Measurements from ENCODE around the gene ETV3. TPM values are rescaled to one million over a fixed set of nuclear protein-coding genes. Genes with fewer than 3 reads are reported as not detected.
"Not testable (repeated sequence)": the region's sequence is repeated elsewhere in the genome, so short reads cannot be mapped to it uniquely, and the experiment has no call there.

Gene ETV3
- total RNA-seq, 2 experiments from 2014 or later, result 11.1 to 20.4 TPM

DNA sequence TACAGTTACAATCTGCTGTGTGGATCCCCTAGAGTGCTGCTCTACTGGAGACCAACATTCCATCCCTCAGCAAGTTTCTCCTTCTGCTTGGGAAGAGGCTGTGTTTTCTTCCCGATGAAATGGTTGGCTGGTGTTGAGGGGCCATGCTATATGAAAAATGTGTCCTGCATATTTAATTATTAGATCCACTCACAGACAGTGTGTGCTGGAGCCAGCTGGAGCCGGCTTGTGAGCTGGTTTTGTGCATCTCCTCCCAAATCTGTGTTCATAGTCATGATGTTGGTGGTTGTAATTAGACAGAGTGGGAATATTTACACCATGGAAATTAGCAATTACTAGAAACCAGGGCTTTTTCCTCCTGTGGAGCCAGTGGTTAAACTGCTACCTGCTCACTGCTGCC, 34.4 kb upstream of the ETV3 start:
- CTCF ChIA-PET (ENCODE audit: unreplicated experiment); H3K4me3 ChIP-seq (ENCODE audit: low read depth, low read length, poor library complexity, severe bottlenecking); H3K36me3 ChIP-seq (ENCODE audit: insufficient read depth, low read length); H3K27ac ChIP-seq (ENCODE audit: low read depth, low read length, poor library complexity, severe bottlenecking); H4K20me1 ChIP-seq (ENCODE audit: insufficient read depth, low read length); DNase-seq (ENCODE audit: low spot score); H3K79me2 ChIP-seq (ENCODE audit: insufficient read depth, low read depth, low read length); H3K4me2 ChIP-seq (ENCODE audit: low read length); H3K9me2 ChIP-seq (ENCODE audit: insufficient read depth, low read length); H2AFZ ChIP-seq (ENCODE audit: low read length); POLR2A ChIA-PET; BruUV-seq (replicated peaks); H3K9me3 ChIP-seq (ENCODE audit: low read length): not testable (repeated sequence)
- H3K4me1 ChIP-seq (ENCODE audit: insufficient read depth, low read length, poor library complexity, severe bottlenecking), result peaks cover 30% of the 10 kb centered on the region
- intact Hi-C loops (cut with micrococcal nuclease; ENCODE audit: unreplicated experiment), result loop anchor here (10.0 kb wide), 1 partner anchor 322 kb away; no protein-coding TSS in a partner anchor

DNA sequence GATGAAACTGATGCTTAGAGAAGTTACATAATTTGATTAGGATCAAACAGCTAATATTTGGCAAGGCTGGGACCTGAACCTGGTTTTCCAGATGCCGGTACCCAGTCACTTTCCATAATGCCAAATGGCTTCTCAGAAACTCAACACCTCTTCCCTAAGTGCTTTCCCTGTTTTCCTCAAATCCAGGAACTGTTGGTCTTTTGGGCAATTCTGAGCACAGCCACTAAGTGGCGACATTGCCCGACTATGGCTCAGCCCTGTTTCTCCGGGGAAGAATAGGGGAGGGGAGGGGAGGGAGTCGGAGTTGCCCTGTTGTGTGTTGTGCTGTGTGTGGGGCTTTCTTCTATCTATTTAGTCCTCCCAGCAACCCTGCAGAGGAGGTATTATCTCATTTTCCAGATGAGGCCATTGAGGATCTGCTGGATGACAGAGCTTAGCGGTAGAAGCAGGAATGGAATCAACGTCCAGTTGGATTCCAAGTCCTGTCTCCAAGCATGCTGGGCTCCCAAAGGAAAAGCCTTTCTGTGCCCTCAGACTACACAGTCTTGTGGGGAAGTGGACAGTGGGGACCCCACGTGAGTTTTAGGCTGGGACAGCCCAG, 33.8 kb upstream of the ETV3 start:
- H3K9me2 ChIP-seq (ENCODE audit: insufficient read depth, low read length); H4K20me1 ChIP-seq (ENCODE audit: insufficient read depth, low read length); H3K4me3 ChIP-seq (ENCODE audit: low read depth, low read length, poor library complexity, severe bottlenecking); BruUV-seq (replicated peaks); H3K9me3 ChIP-seq (ENCODE audit: low read length); H3K27ac ChIP-seq (ENCODE audit: low read depth, low read length, poor library complexity, severe bottlenecking); H3K36me3 ChIP-seq (ENCODE audit: insufficient read depth, low read length); H2AFZ ChIP-seq (ENCODE audit: low read length); CTCF ChIA-PET (ENCODE audit: unreplicated experiment); H3K79me2 ChIP-seq (ENCODE audit: insufficient read depth, low read depth, low read length); POLR2A ChIA-PET; DNase-seq (ENCODE audit: low spot score); H3K4me2 ChIP-seq (ENCODE audit: low read length): not testable (repeated sequence)
- peak; percentile 47 for TF ChIP-seq CTCF (conservative IDR thresholded peaks at IDR 0.05; ENCODE audit: low read length)
- intact Hi-C loops (cut with micrococcal nuclease; ENCODE audit: unreplicated experiment), result loop anchor here (10.0 kb wide), 1 partner anchor 323 kb away; no protein-coding TSS in a partner anchor
- H3K4me1 ChIP-seq (ENCODE audit: insufficient read depth, low read length, poor library complexity, severe bottlenecking), result peaks cover 30% of the 10 kb centered on the region

- Histone ChIP-seq H2AFZ (ENCODE audit: low read length) (no peak overlapping the region), H3K27ac (ENCODE audit: low read depth, low read length, poor library complexity, severe bottlenecking) (no peak overlapping the region), H3K4me1 (ENCODE audit: insufficient read depth, low read length, poor library complexity, severe bottlenecking) (peaks cover 30% of the 10 kb centered on the region), H3K9me2 (ENCODE audit: insufficient read depth, low read length) (no peaks in the 10 kb centered on the region), H4K20me1 (ENCODE audit: insufficient read depth, low read length) (no peaks in the 10 kb centered on the region), H3K9me3 (ENCODE audit: low read length) (no peaks in the 10 kb centered on the region), H3K79me2 (ENCODE audit: insufficient read depth, low read depth, low read length) (no peaks in the 10 kb centered on the region), H3K4me2 (ENCODE audit: low read length) (no peak overlapping the region), H3K4me3 (ENCODE audit: low read depth, low read length, poor library complexity, severe bottlenecking) (no peak overlapping the region), H3K36me3 (ENCODE audit: insufficient read depth, low read length) (no peaks in the 10 kb centered on the region)
- ChIA-PET CTCF (ENCODE audit: unreplicated experiment) (no interaction called here), POLR2A (no interaction called here)
- DNase-seq (ENCODE audit: low spot score), result peak; percentile 62
- TF ChIP-seq EZH2phosphoT487 (IDR thresholded peaks at IDR 0.05; ENCODE audit: borderline replicate concordance, low read depth, low read length), result no peak
- TF ChIP-seq CTCF (conservative IDR thresholded peaks at IDR 0.05; ENCODE audit: low read length), result peak; percentile 83
- intact Hi-C loops (cut with micrococcal nuclease; ENCODE audit: unreplicated experiment), result loop anchor here (10.0 kb wide), 1 partner anchor 324 kb away; no protein-coding TSS in a partner anchor
- BruUV-seq (replicated peaks), result no TSS peak
These were observed 32.7 kb upstream of the ETV3 start for GRCh38 chr1:157170677-157171515.
